ENCODE results near the gene COX10.

The COX10 gene

GRCh38 chr17:14072881-14073280, 3.6 kb downstream of the COX10 start:
- intact Hi-C loops (cut with DNase I; ENCODE audit: low total_unique reads), result no loop called here
- H3K9me3 ChIP-seq, result no peaks in the 10 kb centered on the region
- H3K36me3 ChIP-seq, result peaks cover 12 to 30% (median 21%) of the 10 kb centered on the region in 3 donors
- TF ChIP-seq CTCF (IDR thresholded peaks at IDR 0.05), result no peak
- DNase-seq, result no peak
- H3K27me3 ChIP-seq, result no peaks in the 10 kb centered on the region
- H3K4me3 ChIP-seq, result no peak overlapping the region
- no peak overlapping the region for H3K27ac ChIP-seq
- peaks cover 0 to 25% (median 13%) of the 10 kb centered on the region in 4 donors for H3K4me1 ChIP-seq

- no peak for TF ChIP-seq CTCF (IDR thresholded peaks at IDR 0.05)
Measured at GRCh38 chr17:14078027-14078426, 8.7 kb downstream of the COX10 start.

GRCh38 chr17:14080847-14081251, 11.5 kb downstream of the COX10 start:
- Histone ChIP-seq H3K4me3 (no peak overlapping the region), H3K4me1 (peaks cover 0 to 6% (median 0%) of the 10 kb centered on the region in 4 donors), H3K36me3 (peaks cover 12 to 47% (median 26%) of the 10 kb centered on the region in 3 donors), H3K27me3 (no peaks in the 10 kb centered on the region), H3K27ac (no peak overlapping the region), H3K9me3 (no peaks in the 10 kb centered on the region)
- DNase-seq, result no peak
- TF ChIP-seq CTCF (IDR thresholded peaks at IDR 0.05), result no peak
- intact Hi-C loops (cut with DNase I; ENCODE audit: low total_unique reads), result no loop called here

More at GRCh38 chr17:14078027-14078426, 8.7 kb downstream of the COX10 start:
- intact Hi-C loops (cut with DNase I; ENCODE audit: low total_unique reads), result no loop called here
- H3K4me3 ChIP-seq, result no peak overlapping the region
- H3K4me1 ChIP-seq, result no peaks in the 10 kb centered on the region
- DNase-seq, result no peak
- H3K36me3 ChIP-seq, result peaks cover 12 to 59% (median 32%) of the 10 kb centered on the region in 3 donors
- no peak overlapping the region for H3K27ac ChIP-seq
- no peaks in the 10 kb centered on the region for H3K9me3 ChIP-seq
- H3K27me3 ChIP-seq, result no peaks in the 10 kb centered on the region

GRCh38 chr17:14082848-14083247, 13.5 kb downstream of the COX10 start:
- H3K4me3 ChIP-seq, result no peak overlapping the region
- no peak for TF ChIP-seq CTCF (IDR thresholded peaks at IDR 0.05)
- no peak overlapping the region for H3K27ac ChIP-seq
- no peak for DNase-seq
- peaks cover 0 to 29% (median 11%) of the 10 kb centered on the region in 3 donors for H3K36me3 ChIP-seq
- H3K4me1 ChIP-seq, result peaks cover 0 to 6% (median 0%) of the 10 kb centered on the region in 4 donors
- no peaks in the 10 kb centered on the region for H3K9me3 ChIP-seq
- intact Hi-C loops (cut with DNase I; ENCODE audit: low total_unique reads), result no loop called here
- no peaks in the 10 kb centered on the region for H3K27me3 ChIP-seq

GRCh38 chr17:14084955-14085354, 15.7 kb downstream of the COX10 start:
- intact Hi-C loops (cut with DNase I; ENCODE audit: low total_unique reads), result no loop called here
- Histone ChIP-seq H3K4me1 (peaks cover 0 to 6% (median 0%) of the 10 kb centered on the region in 4 donors), H3K27ac (no peak overlapping the region), H3K4me3 (no peak overlapping the region), H3K9me3 (no peaks in the 10 kb centered on the region), H3K36me3 (peaks cover 0 to 12% (median 0%) of the 10 kb centered on the region in 3 donors), H3K27me3 (no peaks in the 10 kb centered on the region)
- DNase-seq, result no peak
- no peak for TF ChIP-seq CTCF (IDR thresholded peaks at IDR 0.05)

GRCh38 chr17:14086189-14086588, 16.9 kb downstream of the COX10 start:
- intact Hi-C loops (cut with DNase I; ENCODE audit: low total_unique reads), result no loop called here

More at GRCh38 chr17:14086189-14086588, 16.9 kb downstream of the COX10 start:
- H3K4me1 ChIP-seq, result peaks cover 0 to 6% (median 0%) of the 10 kb centered on the region in 4 donors
- no peaks in the 10 kb centered on the region for H3K27me3 ChIP-seq
- TF ChIP-seq CTCF (IDR thresholded peaks at IDR 0.05), result no peak
- H3K36me3 ChIP-seq, result peaks cover 0 to 6% (median 0%) of the 10 kb centered on the region in 3 donors
- H3K27ac ChIP-seq, result no peak overlapping the region
- no peak overlapping the region for H3K4me3 ChIP-seq
- DNase-seq, result no peak
- H3K9me3 ChIP-seq, result no peaks in the 10 kb centered on the region

Data from tibial artery (tissue), 4 donors.